SK-N-SH (cell line): Measurements from ENCODE around the gene CAMK4. TPM values are rescaled to one million over a fixed set of nuclear protein-coding genes. Genes with fewer than 3 reads are reported as not detected.

Experiments
- CTCF ChIA-PET: fragments of 300-600, 350-600 bp; formaldehyde crosslinking; extraction: SDS; loops from one replicate; lab custom pipeline; 2021; lab: Yijun Ruan, JAX
- POLR2A ChIA-PET: fragments of 350-600 bp; sonication (Branson Sonifier 250); formaldehyde crosslinking; extraction: SDS; loops from one replicate; lab custom pipeline; 2020; ENCODE audit warnings: antibody characterized with exemption, inconsistent platforms; lab: Yijun Ruan, JAX
- DNase-seq: peaks from one replicate; pipeline ENCODE4 v3.0.0; 2012
- H2AFZ ChIP-seq: fragments of 200-600 bp; sonication (generic); 2 replicates; pipeline ENCODE4 v1.8.1; 2016; ENCODE audit warnings: antibody characterized with exemption, mild to moderate bottlenecking, low read depth
- H3F3A ChIP-seq: fragments of 200-600 bp; sonication (generic); replicated peaks from 2 replicates; pipeline ENCODE3; 2016; ENCODE audit warnings: antibody characterized with exemption, mild to moderate bottlenecking; ENCODE audit not compliant: insufficient read depth
- H3K27ac ChIP-seq, 2 experiments: fragments of 200-500 bp in 1 of 2; fragments of 200-600 bp in 1 of 2; sonication (Bioruptor generic) in 1 of 2; sonication (generic), shearing (Covaris generic) in 1 of 2; 2 replicates each; pipeline versions ENCODE4 v1.5.1 to v1.6.1; 2014 to 2016; ENCODE audit warnings: low read depth in 2 of 2, inconsistent platforms in 1 of 2, low read length in 1 of 2, mild to moderate bottlenecking in 1 of 2, mixed read lengths in 1 of 2
- H3K27me3 ChIP-seq: fragments of 200-600 bp; sonication (generic), shearing (Covaris generic); 2 replicates; pipeline ENCODE4 v1.6.1; 2016; ENCODE audit warnings: mixed run types; ENCODE audit not compliant: insufficient read depth
- H3K36me3 ChIP-seq, 2 experiments: fragments of 200-500 bp in 1 of 2; fragments of 200-600 bp in 1 of 2; sonication (Bioruptor generic) in 1 of 2; sonication (generic) in 1 of 2; replicated peaks in 1 of 2; 2 replicates each; pipeline versions ENCODE3 to v1.5.1; 2014 to 2016; ENCODE audit warnings: low read length in 1 of 2, mild to moderate bottlenecking in 1 of 2; ENCODE audit not compliant: insufficient read depth in 2 of 2, control insufficient read depth in 1 of 2
- H3K4me1 ChIP-seq, 2 experiments: fragments of 200-500 bp in 1 of 2; fragments of 200-600 bp in 1 of 2; sonication (Bioruptor generic) in 1 of 2; sonication (generic), shearing (Covaris generic) in 1 of 2; 2 replicates each; pipeline versions ENCODE4 v1.5.1 to v1.6.1; 2014 to 2016; ENCODE audit warnings: low read depth in 1 of 2, low read length in 1 of 2, mixed run types in 1 of 2; ENCODE audit not compliant: insufficient read depth in 2 of 2, control insufficient read depth in 1 of 2
- H3K4me2 ChIP-seq: fragments of 200-600 bp; sonication (generic), shearing (Covaris generic); 2 replicates; pipeline ENCODE4 v1.6.1; 2017; ENCODE audit warnings: mixed run types
- H3K4me3 ChIP-seq, 2 experiments: fragments of 200-500 bp in 1 of 2; fragments of 200-600 bp in 1 of 2; sonication (Bioruptor generic) in 1 of 2; sonication (generic), shearing (Covaris generic) in 1 of 2; 2 replicates each; pipeline versions ENCODE4 v1.5.1 to v1.8.1; 2014 to 2016; ENCODE audit warnings: low read depth in 2 of 2, inconsistent platforms in 1 of 2, low read length in 1 of 2, mild to moderate bottlenecking in 1 of 2, mixed read lengths in 1 of 2, moderate library complexity in 1 of 2
- H3K79me2 ChIP-seq: fragments of 200-600 bp; sonication (generic); 2 replicates; pipeline ENCODE4 v1.8.1; 2017; ENCODE audit warnings: mild to moderate bottlenecking; ENCODE audit not compliant: insufficient read depth
- H3K9ac ChIP-seq: fragments of 200-600 bp; sonication (generic); 2 replicates; pipeline ENCODE4 v1.6.1; 2017; ENCODE audit warnings: mixed run types
- H3K9me2 ChIP-seq: fragments of 200-600 bp; sonication (generic); 2 replicates; pipeline ENCODE4 v1.6.1; 2017; ENCODE audit warnings: mixed run types
- H3K9me3 ChIP-seq: fragments of 200-600 bp; sonication (generic); 2 replicates; pipeline ENCODE4 v1.6.1; 2017; ENCODE audit warnings: mixed run types, mild to moderate bottlenecking, moderate library complexity
- H4K20me1 ChIP-seq: fragments of 200-600 bp; sonication (generic); 2 replicates; pipeline ENCODE4 v1.6.1; 2017; ENCODE audit warnings: mild to moderate bottlenecking, mixed run types; ENCODE audit not compliant: insufficient read depth
- CTCF ChIP-seq: fragments of 200-600 bp; sonication (generic); IDR thresholded peaks from 2 replicates; pipeline ENCODE4 v1.6.1; 2017; ENCODE audit warnings: antibody characterized with exemption, mild to moderate bottlenecking, moderate library complexity
- ELF1 ChIP-seq: IDR thresholded peaks from 2 replicates; pipeline ENCODE4 v1.4.0; 2012
- EP300 ChIP-seq, 2 experiments: IDR thresholded peaks; 2 replicates each; pipeline versions ENCODE4 v1.4.0 to v1.6.1; 2012; ENCODE audit warnings: borderline replicate concordance in 1 of 2, low read depth in 1 of 2, low read length in 1 of 2
- FOSL2 ChIP-seq: IDR thresholded peaks from 2 replicates; pipeline ENCODE4 v1.4.0; 2012; ENCODE audit warnings: low read depth, mild to moderate bottlenecking, moderate library complexity, borderline replicate concordance
- GATA2 ChIP-seq: sonication (generic); formaldehyde crosslinking; IDR thresholded peaks from 2 replicates; pipeline ENCODE4 v1.5.0; 2020; ENCODE audit warnings: mild to moderate bottlenecking, missing genetic modification reagents
- MXI1 ChIP-seq: IDR thresholded peaks from 2 replicates; pipeline ENCODE4 v1.6.1; 2012; ENCODE audit warnings: mild to moderate bottlenecking, low read depth, low read length, improper control_type of control experiment
- RAD21 ChIP-seq: IDR thresholded peaks from 2 replicates; pipeline ENCODE4 v1.6.1; 2012; ENCODE audit warnings: mild to moderate bottlenecking, low read length
- RCOR1 ChIP-seq: fragments of 150-350 bp; IDR thresholded peaks from 2 replicates; pipeline ENCODE4 v1.6.1; 2017; ENCODE audit warnings: antibody characterized with exemption, low read length
- REST ChIP-seq: IDR thresholded peaks from 2 replicates; pipeline ENCODE4 v1.6.1; 2012; ENCODE audit warnings: mild to moderate bottlenecking, low read depth, low read length, moderate library complexity
- RXRA ChIP-seq: IDR thresholded peaks from 2 replicates; pipeline ENCODE4 v1.4.0; 2012; ENCODE audit warnings: low read depth, mild to moderate bottlenecking, borderline replicate concordance
- SIN3A ChIP-seq: IDR thresholded peaks from 2 replicates; pipeline ENCODE4 v1.6.1; 2012; ENCODE audit warnings: low read depth, mild to moderate bottlenecking, low read length, moderate library complexity, borderline replicate concordance
- SMC3 ChIP-seq: IDR thresholded peaks from 2 replicates; pipeline ENCODE4 v1.6.1; 2012; ENCODE audit warnings: low read depth, low read length, improper control_type of control experiment
- TAF1 ChIP-seq: IDR thresholded peaks from 2 replicates; pipeline ENCODE4 v1.6.1; 2012; ENCODE audit warnings: low read depth, mild to moderate bottlenecking, low read length, moderate library complexity, borderline replicate concordance
- TEAD4 ChIP-seq: IDR thresholded peaks from 2 replicates; pipeline ENCODE4 v1.4.0; 2012; ENCODE audit warnings: mild to moderate bottlenecking, borderline replicate concordance; ENCODE audit not compliant: insufficient read depth
- USF1 ChIP-seq: IDR thresholded peaks from 2 replicates; pipeline ENCODE4 v1.4.0; 2012; ENCODE audit warnings: low read depth, borderline replicate concordance
- WGBS: methylation state at CpG from one replicate; pipeline ENCODE4 v1.1.6; 2017; ENCODE audit warnings: low lambda C conversion rate; 5-methylcytosine and 5-hydroxymethylcytosine counted together
- polyA plus RNA-seq, 3 experiments: library from polyadenylated mRNA; depleted of rRNA; stranded (reverse); fragments of >200 nt; gene quantifications; 2 replicates each; pipeline ENCODE4 v1.2.3, GENCODE V29; 2012
- TF ChIP-seq, protein P1 (sequence below): IDR thresholded peaks from 2 replicates; pipeline ENCODE4 v1.4.0; 2012; ENCODE audit warnings: low read depth, borderline replicate concordance
- TF ChIP-seq, protein P2 (sequence below): IDR thresholded peaks from 2 replicates; pipeline ENCODE4 v1.4.0; 2012; ENCODE audit warnings: low read depth
- TF ChIP-seq, protein P3 (sequence below): IDR thresholded peaks from 2 replicates; pipeline ENCODE4; 2012

CAMK4 gene
- polyA plus RNA-seq, 1 of the 3 experiments (the other 2 are of a cell fraction) = 4.1 TPM

DNA sequence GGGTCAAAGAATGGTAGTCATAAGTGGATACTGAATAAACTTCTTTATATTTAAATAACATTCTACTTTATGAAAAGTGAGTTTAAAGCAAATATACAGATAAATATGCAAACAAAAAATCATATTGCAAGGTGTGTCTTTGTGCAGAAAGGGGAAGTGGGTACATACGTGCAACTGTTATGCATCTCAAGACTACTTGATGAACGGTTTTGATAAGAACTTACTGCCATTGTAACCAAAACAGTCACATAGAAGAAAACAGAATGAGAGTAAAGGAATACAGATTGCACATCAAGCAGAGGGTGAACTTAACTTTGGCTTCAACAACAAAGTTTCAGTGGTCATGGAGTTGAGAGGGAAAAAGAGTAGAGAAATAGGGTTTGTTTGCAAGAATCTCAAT, 9.9 kb downstream of the CAMK4 start:
- 83% methylated on average over 2 of the region's 2 CpGs for WGBS
- ChIA-PET CTCF (no interaction called here), POLR2A (no interaction called here)
- Histone ChIP-seq H3K9me2 (no peaks in the 10 kb centered on the region), H3K4me3 (no peak overlapping the region), H3K79me2 (no peaks in the 10 kb centered on the region), H3K27ac (no peak overlapping the region), H3K9me3 (no peaks in the 10 kb centered on the region), H3F3A (no peaks in the 10 kb centered on the region), H3K27me3 (no peaks in the 10 kb centered on the region), H3K4me2 (no peak overlapping the region), H3K9ac (no peak overlapping the region), H4K20me1 (no peaks in the 10 kb centered on the region), H3K4me1 (peaks cover 0 to 4% of the 10 kb centered on the region in 2 experiments; a peak in 2 of 4 replicates), H2AFZ (no peak overlapping the region), H3K36me3 (no peaks in the 10 kb centered on the region)
- TF ChIP-seq REST (no peak), RCOR1 (no peak), FOSL2 (no peak), RXRA (no peak), SMC3 (no peak), GATA2 (CRISPR knock-in tag) (no peak)
- TF ChIP-seq, protein P1, sequence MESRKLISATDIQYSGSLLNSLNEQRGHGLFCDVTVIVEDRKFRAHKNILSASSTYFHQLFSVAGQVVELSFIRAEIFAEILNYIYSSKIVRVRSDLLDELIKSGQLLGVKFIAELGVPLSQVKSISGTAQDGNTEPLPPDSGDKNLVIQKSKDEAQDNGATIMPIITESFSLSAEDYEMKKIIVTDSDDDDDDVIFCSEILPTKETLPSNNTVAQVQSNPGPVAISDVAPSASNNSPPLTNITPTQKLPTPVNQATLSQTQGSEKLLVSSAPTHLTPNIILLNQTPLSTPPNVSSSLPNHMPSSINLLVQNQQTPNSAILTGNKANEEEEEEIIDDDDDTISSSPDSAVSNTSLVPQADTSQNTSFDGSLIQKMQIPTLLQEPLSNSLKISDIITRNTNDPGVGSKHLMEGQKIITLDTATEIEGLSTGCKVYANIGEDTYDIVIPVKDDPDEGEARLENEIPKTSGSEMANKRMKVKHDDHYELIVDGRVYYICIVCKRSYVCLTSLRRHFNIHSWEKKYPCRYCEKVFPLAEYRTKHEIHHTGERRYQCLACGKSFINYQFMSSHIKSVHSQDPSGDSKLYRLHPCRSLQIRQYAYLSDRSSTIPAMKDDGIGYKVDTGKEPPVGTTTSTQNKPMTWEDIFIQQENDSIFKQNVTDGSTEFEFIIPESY = no peak
- TF ChIP-seq, protein P2, sequence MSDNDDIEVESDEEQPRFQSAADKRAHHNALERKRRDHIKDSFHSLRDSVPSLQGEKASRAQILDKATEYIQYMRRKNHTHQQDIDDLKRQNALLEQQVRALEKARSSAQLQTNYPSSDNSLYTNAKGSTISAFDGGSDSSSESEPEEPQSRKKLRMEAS = no peak
- no peak for DNase-seq

- Histone ChIP-seq H3K9ac (no peak overlapping the region), H3K4me3 (no peak overlapping the region), H2AFZ (no peak overlapping the region), H3K4me2 (no peak overlapping the region), H3K79me2 (no peaks in the 10 kb centered on the region), H3K9me2 (no peaks in the 10 kb centered on the region), H3K4me1 (peaks cover 0 to 4% of the 10 kb centered on the region in 2 experiments; a peak in 2 of 4 replicates), H4K20me1 (no peaks in the 10 kb centered on the region), H3K36me3 (no peaks in the 10 kb centered on the region), H3K27me3 (no peaks in the 10 kb centered on the region), H3F3A (no peaks in the 10 kb centered on the region), H3K9me3 (no peaks in the 10 kb centered on the region), H3K27ac (no peak overlapping the region)
- WGBS = 85% methylated on average over 5 of the region's 5 CpGs
- CTCF ChIA-PET = interaction anchor here (1.0 to 1.1 kb wide), 4 partner anchors 11 to 76 kb away, joined by 3 to 4 read pairs (median 3); no protein-coding TSS in a partner anchor
- POLR2A ChIA-PET = interaction anchor here (0.9 kb wide), 1 partner anchor 12 kb away, joined by 3 read pairs; no protein-coding TSS in a partner anchor
- DNase-seq = no peak
- no peak for TF ChIP-seq CTCF
- no peak for TF ChIP-seq SMC3
- no peak for TF ChIP-seq USF1
- no peak for TF ChIP-seq TEAD4
- TF ChIP-seq TAF1 = no peak
- TF ChIP-seq GATA2 (CRISPR knock-in tag) = no peak
- no peak for TF ChIP-seq SIN3A
- no peak for TF ChIP-seq MXI1
- TF ChIP-seq RAD21 = no peak
- TF ChIP-seq, protein P3, sequence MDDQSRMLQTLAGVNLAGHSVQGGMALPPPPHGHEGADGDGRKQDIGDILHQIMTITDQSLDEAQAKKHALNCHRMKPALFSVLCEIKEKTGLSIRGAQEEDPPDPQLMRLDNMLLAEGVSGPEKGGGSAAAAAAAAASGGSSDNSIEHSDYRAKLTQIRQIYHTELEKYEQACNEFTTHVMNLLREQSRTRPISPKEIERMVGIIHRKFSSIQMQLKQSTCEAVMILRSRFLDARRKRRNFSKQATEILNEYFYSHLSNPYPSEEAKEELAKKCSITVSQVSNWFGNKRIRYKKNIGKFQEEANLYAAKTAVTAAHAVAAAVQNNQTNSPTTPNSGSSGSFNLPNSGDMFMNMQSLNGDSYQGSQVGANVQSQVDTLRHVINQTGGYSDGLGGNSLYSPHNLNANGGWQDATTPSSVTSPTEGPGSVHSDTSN = no peak
- TF ChIP-seq ELF1 = no peak
- TF ChIP-seq EP300 (IDR thresholded peaks at IDR 0.05; ENCODE audit: borderline replicate concordance in 1 of 2, low read depth in 1 of 2, low read length in 1 of 2) = no peak
Observed at GRCh38 chr5:111235635-111236034, 11.5 kb downstream of the CAMK4 start.
